Gastroesophageal sphincter (tissue), 3 donors: ENCODE measurements around the gene NFATC3.

Experiments used
- EP300 ChIP-seq: sonication (generic); formaldehyde crosslinking; IDR thresholded peaks from one replicate; pipeline ENCODE4 v1.6.1; 2017; ENCODE audit warnings: antibody characterized with exemption, mild to moderate bottlenecking
- TF ChIP-seq, protein P1 (sequence below), 4 experiments: fragments of 200-600 bp in 2 of 4; fragments of 450-650 bp in 2 of 4; sonication (generic) in 1 of 4; IDR thresholded peaks; one replicate each; pipeline ENCODE4 v1.5.1; 2017 to 2019; ENCODE audit warnings: antibody characterized with exemption in 4 of 4, mild to moderate bottlenecking in 2 of 4, moderate library complexity in 2 of 4

DNA sequence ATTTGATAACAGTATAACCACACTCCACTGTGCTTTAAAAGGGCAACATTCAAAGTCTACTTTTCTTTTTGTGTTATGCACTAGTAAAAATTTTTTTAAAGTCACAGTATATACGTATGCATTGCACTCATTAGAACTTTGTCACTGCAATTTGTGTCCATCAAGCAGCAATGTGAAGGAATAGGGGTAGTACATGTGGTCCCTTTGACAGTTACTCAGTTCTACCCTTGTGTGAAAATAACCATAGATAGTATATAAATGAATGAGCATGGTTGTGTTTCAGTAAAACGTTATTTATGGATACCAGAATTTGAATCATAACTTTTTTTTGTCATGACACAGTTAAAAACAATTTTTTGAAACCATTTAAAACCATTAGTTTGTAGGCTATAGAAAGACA lies 30.7 kb downstream of the NFATC3 start:
- TF ChIP-seq, protein P1, sequence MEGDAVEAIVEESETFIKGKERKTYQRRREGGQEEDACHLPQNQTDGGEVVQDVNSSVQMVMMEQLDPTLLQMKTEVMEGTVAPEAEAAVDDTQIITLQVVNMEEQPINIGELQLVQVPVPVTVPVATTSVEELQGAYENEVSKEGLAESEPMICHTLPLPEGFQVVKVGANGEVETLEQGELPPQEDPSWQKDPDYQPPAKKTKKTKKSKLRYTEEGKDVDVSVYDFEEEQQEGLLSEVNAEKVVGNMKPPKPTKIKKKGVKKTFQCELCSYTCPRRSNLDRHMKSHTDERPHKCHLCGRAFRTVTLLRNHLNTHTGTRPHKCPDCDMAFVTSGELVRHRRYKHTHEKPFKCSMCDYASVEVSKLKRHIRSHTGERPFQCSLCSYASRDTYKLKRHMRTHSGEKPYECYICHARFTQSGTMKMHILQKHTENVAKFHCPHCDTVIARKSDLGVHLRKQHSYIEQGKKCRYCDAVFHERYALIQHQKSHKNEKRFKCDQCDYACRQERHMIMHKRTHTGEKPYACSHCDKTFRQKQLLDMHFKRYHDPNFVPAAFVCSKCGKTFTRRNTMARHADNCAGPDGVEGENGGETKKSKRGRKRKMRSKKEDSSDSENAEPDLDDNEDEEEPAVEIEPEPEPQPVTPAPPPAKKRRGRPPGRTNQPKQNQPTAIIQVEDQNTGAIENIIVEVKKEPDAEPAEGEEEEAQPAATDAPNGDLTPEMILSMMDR (IDR thresholded peaks at IDR 0.05), result no peak
- TF ChIP-seq EP300, result no peak
